ENCODE data around the gene RBM19.

DNA sequence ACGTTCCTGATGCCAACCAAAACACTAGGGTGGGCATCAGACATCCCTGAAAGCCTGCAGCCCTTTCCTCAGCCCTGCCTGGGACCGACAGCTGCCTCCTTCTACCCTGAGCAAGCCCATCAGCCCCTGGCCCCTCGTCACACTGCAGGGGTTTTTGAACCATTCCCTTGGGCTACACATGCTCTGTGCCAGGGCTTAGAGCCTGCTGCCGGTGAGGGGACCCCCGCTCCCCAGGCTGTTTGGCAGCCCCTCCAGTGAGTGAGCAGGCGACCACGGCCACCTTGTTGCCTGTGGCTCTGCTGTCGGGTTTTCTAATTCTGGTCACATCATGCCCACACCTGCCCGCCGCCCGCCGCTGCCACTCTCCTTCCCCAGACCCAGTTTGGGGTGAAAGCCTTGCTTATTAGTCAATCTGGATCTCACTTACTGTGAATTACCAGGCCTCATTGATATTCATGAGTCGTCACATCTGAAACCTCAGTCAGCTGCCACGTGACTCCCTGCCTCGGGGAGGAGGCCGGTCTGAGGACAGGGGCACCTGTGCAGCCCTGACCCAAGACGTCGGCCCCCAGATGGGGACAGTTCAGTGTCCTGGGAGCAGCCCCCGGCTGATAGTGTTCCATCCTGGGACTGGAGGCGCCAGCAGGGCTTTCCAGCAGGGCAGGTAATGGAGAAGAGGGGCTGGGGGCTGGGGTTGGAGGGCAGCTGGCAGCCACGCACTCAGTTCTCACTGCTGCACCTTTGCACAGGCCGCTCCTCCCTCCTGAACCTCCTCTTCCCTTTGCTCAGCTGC is 163.0 kb downstream of the RBM19 start:
- TF ChIP-seq, protein P1, sequence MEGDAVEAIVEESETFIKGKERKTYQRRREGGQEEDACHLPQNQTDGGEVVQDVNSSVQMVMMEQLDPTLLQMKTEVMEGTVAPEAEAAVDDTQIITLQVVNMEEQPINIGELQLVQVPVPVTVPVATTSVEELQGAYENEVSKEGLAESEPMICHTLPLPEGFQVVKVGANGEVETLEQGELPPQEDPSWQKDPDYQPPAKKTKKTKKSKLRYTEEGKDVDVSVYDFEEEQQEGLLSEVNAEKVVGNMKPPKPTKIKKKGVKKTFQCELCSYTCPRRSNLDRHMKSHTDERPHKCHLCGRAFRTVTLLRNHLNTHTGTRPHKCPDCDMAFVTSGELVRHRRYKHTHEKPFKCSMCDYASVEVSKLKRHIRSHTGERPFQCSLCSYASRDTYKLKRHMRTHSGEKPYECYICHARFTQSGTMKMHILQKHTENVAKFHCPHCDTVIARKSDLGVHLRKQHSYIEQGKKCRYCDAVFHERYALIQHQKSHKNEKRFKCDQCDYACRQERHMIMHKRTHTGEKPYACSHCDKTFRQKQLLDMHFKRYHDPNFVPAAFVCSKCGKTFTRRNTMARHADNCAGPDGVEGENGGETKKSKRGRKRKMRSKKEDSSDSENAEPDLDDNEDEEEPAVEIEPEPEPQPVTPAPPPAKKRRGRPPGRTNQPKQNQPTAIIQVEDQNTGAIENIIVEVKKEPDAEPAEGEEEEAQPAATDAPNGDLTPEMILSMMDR (conservative IDR thresholded peaks at IDR 0.05 in 1 of 2, IDR thresholded peaks at IDR 0.05 in 1 of 2; ENCODE audit: low read depth in 1 of 2, low read length in 2 of 2) = no peak
- TF ChIP-seq EZH2 (IDR thresholded peaks at IDR 0.05; ENCODE audit: low read length, missing control alignments) = no peak
